SW 1271 (cell line): ENCODE measurements around the gene CCDC142.
"Not testable (repeated sequence)": the region's sequence is repeated elsewhere in the genome, so short reads cannot be mapped to it uniquely, and the experiment has no call there.

Experiments used
- DNase-seq, 2 experiments: peaks; one replicate each; lab custom pipeline; 2025; lab: John Stamatoyannopoulos, UW

The CCDC142 gene

DNA sequence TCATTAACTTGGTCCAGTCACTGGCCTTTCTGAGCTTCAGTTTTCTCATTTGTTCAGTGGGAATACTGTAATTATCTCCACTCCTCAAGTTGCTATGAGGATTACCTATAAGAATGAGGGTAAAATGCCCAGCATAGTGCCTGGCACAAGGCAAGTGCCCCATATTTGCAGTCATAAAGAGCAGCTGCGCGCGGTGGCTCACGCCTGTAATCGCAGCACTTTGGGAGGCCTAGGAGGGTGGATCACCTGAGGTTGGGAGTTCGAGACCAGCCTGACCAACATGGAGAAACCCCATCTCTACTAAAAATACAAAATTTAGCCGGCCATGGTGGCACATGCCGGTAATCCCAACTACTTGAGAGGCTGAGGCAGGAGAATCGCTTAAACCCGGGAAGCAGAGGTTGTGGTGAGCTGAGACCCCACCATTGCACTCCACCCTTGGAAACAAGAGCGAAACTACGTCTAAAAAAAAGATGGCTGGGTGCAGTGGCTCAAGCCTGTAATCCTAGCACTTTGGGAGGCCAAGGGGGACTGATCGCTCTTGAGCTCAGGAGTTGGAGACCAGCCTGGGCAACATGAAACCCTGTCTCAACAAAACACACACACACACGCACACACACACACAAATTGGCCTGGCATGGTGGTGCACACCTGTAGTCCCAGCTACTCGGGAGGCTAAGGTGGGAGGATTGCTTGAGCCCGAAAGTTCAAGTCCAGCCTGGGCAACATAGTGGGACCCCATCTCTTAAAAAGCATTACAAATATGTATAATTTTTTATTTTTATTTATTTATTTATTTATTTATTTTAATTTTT is 40.1 kb downstream of the CCDC142 start:
- DNase-seq: not testable (repeated sequence)

- DNase-seq: no peak
Observed at GRCh38 chr2:74441690-74442482, 40.9 kb downstream of the CCDC142 start, which contains the start of gene RTKN. Gene RTKN (minus strand): TSS chr2:74441937. CDS start chr2:74441816, 121 bp downstream.

GRCh38 chr2:74441170-74441689 is 41.6 kb downstream of the CCDC142 start:
- no peak for DNase-seq

DNA sequence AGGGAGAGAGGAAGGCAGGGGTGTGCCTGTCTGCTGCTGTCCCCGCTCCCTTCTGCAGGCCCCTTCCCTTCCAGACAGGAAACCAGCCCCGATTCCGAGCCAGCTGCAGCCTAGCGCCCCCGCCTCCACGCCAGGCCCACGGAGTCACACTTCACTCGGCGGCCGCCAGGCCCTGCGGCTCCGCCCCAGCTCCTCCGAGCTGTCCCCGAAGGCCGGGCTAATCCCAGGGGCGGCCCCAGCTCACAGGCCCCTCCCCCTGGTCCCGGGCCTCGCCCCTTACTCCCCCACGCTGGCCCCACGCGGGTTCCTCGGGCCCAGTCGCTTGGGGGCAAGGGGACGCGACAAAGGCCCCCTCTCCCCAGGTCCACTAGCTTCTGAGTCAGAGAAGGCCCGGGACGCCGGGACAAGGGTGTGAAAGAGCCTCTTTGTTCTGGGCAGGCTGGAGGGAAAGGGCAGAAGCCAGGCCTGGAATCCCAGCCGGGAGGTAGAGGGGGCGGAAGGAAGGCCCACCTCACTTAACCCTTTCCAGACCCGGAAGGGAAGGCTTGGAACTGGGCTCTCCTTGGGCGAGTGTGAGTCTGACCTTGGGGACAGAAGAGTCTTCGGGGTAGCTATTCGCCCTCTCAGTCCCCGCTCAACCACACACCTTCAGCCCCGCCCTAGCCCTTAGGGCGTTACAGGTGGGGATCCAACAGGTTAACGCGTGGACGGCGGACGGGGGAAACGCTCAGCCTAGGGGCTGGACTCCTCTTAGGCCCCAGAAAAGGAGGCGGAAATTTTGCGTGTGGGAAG is 42.2 kb downstream of the CCDC142 start:
- peak; percentile 42 to 54 for DNase-seq

GRCh38 chr2:74439803-74440377 is 42.9 kb downstream of the CCDC142 start:
- DNase-seq: no peak

DNA sequence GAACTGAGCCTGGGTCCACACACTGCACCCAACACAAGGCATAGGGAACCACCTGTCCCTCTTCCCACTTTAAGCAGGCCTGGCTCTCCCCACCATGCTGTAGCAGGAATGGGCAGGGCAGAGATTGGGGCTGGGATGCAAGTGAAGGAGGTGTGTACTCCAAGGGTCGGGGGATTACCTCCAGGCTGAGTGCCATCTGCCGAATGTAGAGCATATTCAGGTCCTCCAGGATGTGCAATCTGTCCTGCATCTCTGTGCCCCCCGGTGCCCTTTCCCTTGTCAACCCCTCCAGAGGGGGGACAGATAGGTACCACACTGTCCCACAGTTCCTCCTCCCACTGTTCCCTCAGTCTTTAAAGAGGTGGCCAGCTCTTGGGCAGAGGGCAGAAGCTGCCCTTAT is 43.4 kb downstream of the CCDC142 start:
- DNase-seq: no peak

- DNase-seq: no peak
Observed at GRCh38 chr2:74438248-74438647, 44.5 kb downstream of the CCDC142 start.

- no peak for DNase-seq
Observed at GRCh38 chr2:74436848-74437695, 45.7 kb downstream of the CCDC142 start.

DNA sequence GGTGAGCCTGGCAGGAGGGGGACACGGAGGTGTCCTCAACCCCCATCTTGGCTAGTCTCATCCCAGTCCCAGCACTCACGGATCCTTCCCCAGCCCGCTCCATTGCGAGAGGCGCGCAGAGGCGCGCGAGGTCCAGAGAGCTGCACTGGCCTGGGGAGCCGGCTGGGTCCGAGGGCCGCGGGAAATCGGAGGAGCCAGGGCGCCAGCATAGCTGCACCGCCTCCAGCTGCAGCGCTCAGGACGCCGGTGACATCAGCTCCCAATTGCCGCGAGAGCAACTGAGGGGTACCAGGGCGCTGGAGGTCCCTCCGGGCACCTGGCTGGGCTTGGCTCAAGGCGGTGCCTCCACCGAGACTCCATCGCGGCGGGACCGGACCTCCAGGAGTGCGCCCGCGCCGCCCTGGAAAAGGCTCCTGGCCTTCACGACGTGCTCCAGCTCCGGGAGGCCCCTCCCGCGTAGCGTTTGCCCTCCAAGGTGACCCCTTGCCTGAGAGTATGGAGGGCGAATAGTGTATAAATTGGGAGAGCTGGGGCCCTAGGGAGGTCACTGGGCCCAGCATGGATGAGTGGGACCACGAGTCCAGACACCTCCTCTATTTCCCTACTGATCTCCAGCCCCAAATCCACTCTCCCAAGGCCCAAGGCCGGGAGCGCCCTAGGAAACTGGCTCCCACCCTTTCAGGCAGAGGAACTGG is 46.5 kb downstream of the CCDC142 start:
- DNase-seq: no peak

- no peak for DNase-seq
Observed at GRCh38 chr2:74430502-74430901, 52.3 kb downstream of the CCDC142 start.

- DNase-seq: no peak
Observed at GRCh38 chr2:74429487-74430451, 53.0 kb downstream of the CCDC142 start.

GRCh38 chr2:74428675-74429074 is 54.1 kb downstream of the CCDC142 start:
- DNase-seq: no peak

GRCh38 chr2:74427551-74427950 is 55.2 kb downstream of the CCDC142 start:
- DNase-seq: no peak

DNA sequence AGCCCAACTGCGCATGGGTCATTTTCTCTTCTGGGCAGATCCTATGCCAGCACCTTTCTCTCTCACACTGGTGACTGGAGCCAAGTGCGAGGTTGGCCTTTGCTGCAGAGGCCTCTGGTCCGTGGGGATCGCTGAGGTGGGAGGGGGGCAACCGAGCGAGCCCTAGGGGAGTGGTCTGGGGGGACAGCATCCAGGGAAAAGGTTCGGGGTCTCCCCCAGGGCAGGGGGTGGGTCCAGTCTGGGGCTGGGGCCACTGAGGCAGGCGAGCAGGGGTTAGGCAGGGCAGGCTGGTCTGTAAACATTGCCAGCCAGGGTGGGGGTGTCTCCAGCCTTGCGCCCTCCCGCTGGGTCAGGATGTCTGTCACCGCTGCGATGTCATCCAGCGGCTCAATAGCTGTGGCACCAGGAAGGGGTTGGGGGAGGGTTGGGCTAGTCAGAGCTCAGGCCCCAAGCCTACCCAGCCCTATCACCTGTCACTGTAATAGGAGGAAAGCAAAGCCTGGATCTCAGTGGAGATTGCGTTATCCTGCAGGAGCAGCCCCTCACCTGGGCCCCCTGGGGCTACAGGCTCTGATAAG is 56.5 kb downstream of the CCDC142 start:
- no peak for DNase-seq

DNA sequence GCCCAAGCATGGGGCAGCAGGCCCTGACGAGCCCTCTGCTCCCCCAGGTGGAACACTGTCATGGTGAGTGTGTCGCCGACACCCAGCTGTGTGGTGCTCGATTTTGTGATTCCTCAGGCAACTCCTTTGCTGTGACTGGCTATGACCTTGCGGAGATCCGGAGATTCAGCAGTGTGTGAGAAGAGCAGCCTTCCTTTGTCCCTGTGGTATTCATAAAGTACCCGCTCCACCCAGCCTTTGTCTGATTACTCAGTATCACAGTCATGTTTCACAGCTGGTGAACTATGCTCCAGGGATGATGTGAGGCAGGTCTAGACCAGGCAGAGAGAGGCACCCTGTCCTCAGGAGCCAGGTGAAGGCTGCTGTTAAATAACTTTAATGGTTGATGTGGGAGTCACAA is 57.3 kb downstream of the CCDC142 start:
- no peak for DNase-seq

- DNase-seq: no peak
Observed at GRCh38 chr2:74424995-74425406, 57.8 kb downstream of the CCDC142 start.

GRCh38 chr2:74424139-74424992 is 58.4 kb downstream of the CCDC142 start:
- no peak for DNase-seq
